ENCODE data around the gene VSNL1.

VSNL1 gene

GRCh38 chr2:17644997-17645720 is 104.7 kb downstream of the VSNL1 start:
- DNase-seq (ENCODE audit: low read depth in 3 of 3): no peak

GRCh38 chr2:17646081-17646554 is 105.6 kb downstream of the VSNL1 start:
- DNase-seq (ENCODE audit: low read depth in 3 of 3): peak; percentile 18 to 33 (median 27)

- no peak for DNase-seq (ENCODE audit: low read depth in 3 of 3)
Measured at GRCh38 chr2:17646838-17647701, 106.6 kb downstream of the VSNL1 start.

GRCh38 chr2:17648581-17648980 is 108.1 kb downstream of the VSNL1 start:
- no peak for DNase-seq (ENCODE audit: low read depth in 3 of 3)

- no peak for DNase-seq (ENCODE audit: low read depth in 3 of 3)
Measured at GRCh38 chr2:17649026-17649425, 108.5 kb downstream of the VSNL1 start.

GRCh38 chr2:17652681-17653394 is 112.3 kb downstream of the VSNL1 start:
- no peak for DNase-seq (ENCODE audit: low read depth in 3 of 3)

GRCh38 chr2:17657759-17658158 is 117.3 kb downstream of the VSNL1 start:
- DNase-seq (ENCODE audit: low read depth in 3 of 3): no peak

- no peak for DNase-seq (ENCODE audit: low read depth in 3 of 3)
Measured at GRCh38 chr2:17658251-17658843, 117.9 kb downstream of the VSNL1 start.

GRCh38 chr2:17660219-17660618 is 119.7 kb downstream of the VSNL1 start:
- DNase-seq (ENCODE audit: low read depth in 3 of 3): no peak

GRCh38 chr2:17661460-17661859 is 121.0 kb downstream of the VSNL1 start:
- DNase-seq (ENCODE audit: low read depth in 3 of 3): no peak

GRCh38 chr2:17662723-17663122 is 122.2 kb downstream of the VSNL1 start:
- DNase-seq (ENCODE audit: low read depth in 3 of 3): no peak

- DNase-seq (ENCODE audit: low read depth in 3 of 3): no peak
Measured at GRCh38 chr2:17664534-17664933, 124.0 kb downstream of the VSNL1 start.

- no peak for DNase-seq (ENCODE audit: low read depth in 3 of 3)
Measured at GRCh38 chr2:17667898-17668297, 127.4 kb downstream of the VSNL1 start.

- DNase-seq (ENCODE audit: low read depth in 3 of 3): no peak
Measured at GRCh38 chr2:17672583-17673317, 132.3 kb downstream of the VSNL1 start.

- DNase-seq (ENCODE audit: low read depth in 3 of 3): no peak
Measured at GRCh38 chr2:17674817-17675216, 134.3 kb downstream of the VSNL1 start.

- DNase-seq (ENCODE audit: low read depth in 3 of 3): no peak
Measured at GRCh38 chr2:17680119-17680518, 139.6 kb downstream of the VSNL1 start.

- DNase-seq (ENCODE audit: low read depth in 3 of 3): no peak
Measured at GRCh38 chr2:17682098-17682857, 141.8 kb downstream of the VSNL1 start.

GRCh38 chr2:17683981-17684380 is 143.5 kb downstream of the VSNL1 start:
- no peak for DNase-seq (ENCODE audit: low read depth in 3 of 3)

- DNase-seq (ENCODE audit: low read depth in 3 of 3): no peak
Measured at GRCh38 chr2:17688600-17688999, 148.1 kb downstream of the VSNL1 start.

- DNase-seq (ENCODE audit: low read depth in 3 of 3): no peak
Measured at GRCh38 chr2:17689010-17689409, 148.5 kb downstream of the VSNL1 start.
